OCI-LY7 (cell line): Measurements from ENCODE around the gene IGF2BP1. TPM values are rescaled to one million over a fixed set of nuclear protein-coding genes. Genes with fewer than 3 reads are reported as not detected.

Experiments
- BruUV-seq: library from RNA; stranded (reverse); fragments of 400-500 nt; replicated peaks from 2 replicates; lab custom pipeline; 2021; lab: Mats Ljungman, UMichigan
- CTCF ChIA-PET: fragments of 300-600 bp; sonication (Branson Sonifier 250); formaldehyde crosslinking; loops from one replicate; lab custom pipeline; 2022; ENCODE audit warnings: antibody characterized with exemption; ENCODE audit not compliant: unreplicated experiment; lab: Charles Lee
- POLR2A ChIA-PET: fragments of 300-600 bp; sonication (Branson Sonifier 250); formaldehyde crosslinking; loops from one replicate; lab custom pipeline; 2022; ENCODE audit warnings: antibody characterized with exemption; lab: Charles Lee
- DNase-seq: peaks from one replicate; pipeline ENCODE4 v3.0.0-alpha.2; 2015; ENCODE audit warnings: low spot score
- H2AFZ ChIP-seq: fragments of 200-600 bp; sonication (generic), shearing (Covaris generic); 2 replicates; pipeline ENCODE4 v1.6.1; 2014; ENCODE audit warnings: mild to moderate bottlenecking, antibody characterized with exemption, low read length, moderate library complexity
- H3K27ac ChIP-seq: fragments of 200-600 bp; sonication (generic); 2 replicates; pipeline ENCODE4 v1.5.1; 2014; ENCODE audit warnings: mixed run types, low read depth, mild to moderate bottlenecking, moderate library complexity, low read length, inconsistent platforms; ENCODE audit not compliant: poor library complexity, severe bottlenecking
- H3K36me3 ChIP-seq: fragments of 200-600 bp; sonication (generic); 2 replicates; pipeline ENCODE4 v1.6.1; 2014; ENCODE audit warnings: mild to moderate bottlenecking, antibody characterized with exemption, low read length, moderate library complexity, mixed read lengths; ENCODE audit not compliant: insufficient read depth
- H3K4me1 ChIP-seq: fragments of 200-600 bp; sonication (generic); 2 replicates; pipeline ENCODE4 v1.5.1; 2014; ENCODE audit warnings: mild to moderate bottlenecking, low read length; ENCODE audit not compliant: insufficient read depth, poor library complexity, severe bottlenecking
- H3K4me2 ChIP-seq: fragments of 200-600 bp; sonication (generic); 2 replicates; pipeline ENCODE4 v1.6.1; 2014; ENCODE audit warnings: mild to moderate bottlenecking, low read length
- H3K4me3 ChIP-seq: fragments of 200-600 bp; sonication (generic); 2 replicates; pipeline ENCODE4 v1.5.1; 2014; ENCODE audit warnings: mild to moderate bottlenecking, low read depth, low read length; ENCODE audit not compliant: poor library complexity, severe bottlenecking
- H3K79me2 ChIP-seq: fragments of 200-600 bp; sonication (generic); 2 replicates; pipeline ENCODE4 v1.6.1; 2016; ENCODE audit warnings: low read depth, mild to moderate bottlenecking, low read length, moderate library complexity, mixed read lengths; ENCODE audit not compliant: insufficient read depth
- H3K9me2 ChIP-seq: fragments of 200-600 bp; sonication (generic); 2 replicates; pipeline ENCODE4 v1.6.1; 2016; ENCODE audit warnings: mild to moderate bottlenecking, low read length, mixed read lengths; ENCODE audit not compliant: insufficient read depth
- H3K9me3 ChIP-seq: fragments of 200-600 bp; sonication (generic); 2 replicates; pipeline ENCODE4 v1.6.1; 2014; ENCODE audit warnings: mild to moderate bottlenecking, mixed run types, low read length, mixed read lengths
- H4K20me1 ChIP-seq: fragments of 200-600 bp; sonication (generic); 2 replicates; pipeline ENCODE4 v1.6.1; 2014; ENCODE audit warnings: mild to moderate bottlenecking, antibody characterized with exemption, low read length, moderate library complexity, mixed read lengths; ENCODE audit not compliant: insufficient read depth
- CTCF ChIP-seq: fragments of 200-600 bp; sonication (generic); conservative IDR thresholded peaks from 2 replicates; pipeline ENCODE4 v1.5.1; 2014; ENCODE audit warnings: mild to moderate bottlenecking, antibody characterized with exemption, low read length, moderate library complexity, mixed read lengths
- EZH2phosphoT487 ChIP-seq: fragments of 200-600 bp; sonication (generic); IDR thresholded peaks from 2 replicates; pipeline ENCODE4 v1.6.1; 2018; ENCODE audit warnings: low read depth, borderline replicate concordance, mild to moderate bottlenecking, mixed run types, antibody characterized with exemption, low read length, moderate library complexity, mixed read lengths
- intact Hi-C: fragments of 100-400 bp; cut with micrococcal nuclease; formaldehyde crosslinking; loops from one replicate; pipeline ENCODE4 v1.10.0; 2022; ENCODE audit not compliant: unreplicated experiment
- total RNA-seq, 2 experiments: library from RNA; depleted of rRNA in 1 of 2; stranded (reverse); fragments of >200 nt in 1 of 2; shearing (Covaris generic) in 1 of 2; gene quantifications; 2 replicates each; pipeline ENCODE4 v1.2.3, GENCODE V29; 2014 to 2022

The IGF2BP1 gene
- total RNA-seq, 2 experiments from 2014 or later: 18.9 to 46.4 TPM

GRCh38 chr17:48952904-48953303, 44.3 kb upstream of the IGF2BP1 start:
- Histone ChIP-seq H4K20me1 (no peaks in the 10 kb centered on the region), H3K4me2 (peak overlapping the region; percentile 38), H3K4me1 (peaks cover 9% of the 10 kb centered on the region), H3K36me3 (no peaks in the 10 kb centered on the region), H2AFZ (peak overlapping the region; percentile 69), H3K9me3 (no peaks in the 10 kb centered on the region), H3K27ac (no peak overlapping the region), H3K79me2 (no peaks in the 10 kb centered on the region), H3K9me2 (no peaks in the 10 kb centered on the region), H3K4me3 (no peak overlapping the region)
- no peak for DNase-seq
- BruUV-seq: no TSS peak
- ChIA-PET CTCF (no interaction called here), POLR2A (interaction anchor here (0.6 kb wide), 1 partner anchor 204 kb away, joined by 3 read pairs; no protein-coding TSS in a partner anchor)
- intact Hi-C loops: loop anchor here (5.0 kb wide), 1 partner anchor 79 kb away; no protein-coding TSS in a partner anchor
- TF ChIP-seq CTCF (no peak), EZH2phosphoT487 (no peak)

- POLR2A ChIA-PET: no interaction called here
- peak; percentile 43 for DNase-seq
- Histone ChIP-seq H4K20me1 (no peaks in the 10 kb centered on the region), H3K27ac (no peak overlapping the region), H3K9me2 (no peaks in the 10 kb centered on the region), H3K9me3 (no peaks in the 10 kb centered on the region), H2AFZ (no peak overlapping the region), H3K36me3 (no peaks in the 10 kb centered on the region), H3K4me1 (peaks cover 9% of the 10 kb centered on the region), H3K4me2 (no peak overlapping the region), H3K79me2 (no peaks in the 10 kb centered on the region), H3K4me3 (no peak overlapping the region)
- BruUV-seq: no TSS peak
- peak; percentile 73 for TF ChIP-seq CTCF
- TF ChIP-seq EZH2phosphoT487: no peak
- CTCF ChIA-PET: interaction anchor here (0.7 kb wide), 1 partner anchor 79 kb away, joined by 3 read pairs; no protein-coding TSS in a partner anchor
- intact Hi-C loops: loop anchor here (5.0 kb wide), 1 partner anchor 78 kb away; no protein-coding TSS in a partner anchor
These were observed 42.9 kb upstream of the IGF2BP1 start for GRCh38 chr17:48954300-48954755.

GRCh38 chr17:48960834-48961515, 36.2 kb upstream of the IGF2BP1 start:
- no peaks in the 10 kb centered on the region for H4K20me1 ChIP-seq
- intact Hi-C loops: no loop called here
- ChIA-PET POLR2A (interaction anchor here (0.7 kb wide), 1 partner anchor 17 kb away, joined by 3 read pairs; the partner anchor contains the start of gene SNF8), CTCF (no interaction called here)
- no peak overlapping the region for H3K27ac ChIP-seq
- no TSS peak for BruUV-seq
- TF ChIP-seq CTCF: no peak
- no peak for TF ChIP-seq EZH2phosphoT487
- DNase-seq: no peak
- no peak overlapping the region for H3K4me2 ChIP-seq
- no peak overlapping the region for H2AFZ ChIP-seq
- no peaks in the 10 kb centered on the region for H3K36me3 ChIP-seq
- H3K4me3 ChIP-seq: no peak overlapping the region
- no peaks in the 10 kb centered on the region for H3K4me1 ChIP-seq
- H3K9me2 ChIP-seq: no peaks in the 10 kb centered on the region
- no peaks in the 10 kb centered on the region for H3K9me3 ChIP-seq
- no peaks in the 10 kb centered on the region for H3K79me2 ChIP-seq
